ENCODE data around the gene C12orf75.
"Not testable (repeated sequence)": the region's sequence is repeated elsewhere in the genome, so short reads cannot be mapped to it uniquely, and the experiment has no call there.

The C12orf75 gene

DNA sequence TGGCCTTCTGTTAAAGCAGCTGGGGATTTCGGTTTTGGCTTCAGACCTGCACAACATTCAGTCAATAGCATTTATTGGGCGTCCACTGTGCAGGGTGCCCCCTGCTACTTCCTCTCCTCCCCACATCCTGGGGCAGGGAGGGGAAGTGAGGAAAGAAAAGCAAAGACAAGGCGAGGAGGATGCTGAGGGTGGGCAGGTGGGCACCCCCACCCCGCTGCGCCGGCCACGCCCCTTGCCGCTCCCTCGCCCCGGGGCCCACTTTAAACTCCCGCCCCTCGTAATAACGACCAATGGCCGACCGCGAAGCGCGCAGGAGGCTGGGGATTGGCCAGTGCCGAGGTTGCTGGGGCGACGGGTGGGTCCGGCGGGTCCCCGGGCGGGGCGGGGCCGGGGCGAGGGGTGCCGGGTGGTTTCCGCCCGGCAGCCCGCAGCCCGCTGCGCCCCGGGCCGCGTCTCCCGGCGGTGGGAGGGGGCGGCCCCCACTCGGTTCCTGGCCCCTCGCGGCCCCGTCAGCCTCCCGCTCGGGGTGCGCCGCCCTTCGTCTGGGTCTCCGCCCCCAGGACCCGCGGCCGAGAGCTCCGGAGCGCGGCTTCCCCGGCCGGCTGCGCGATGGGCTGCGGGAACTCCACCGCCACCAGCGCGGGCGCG, at the start of gene C12orf75:
Gene C12orf75 (plus strand): TSS at position 409 of the 648 bp plus-strand sequence. CDS start 201 bp downstream, at position 610.
- DNase-seq (ENCODE audit: low spot score), result peak; percentile 78

DNA sequence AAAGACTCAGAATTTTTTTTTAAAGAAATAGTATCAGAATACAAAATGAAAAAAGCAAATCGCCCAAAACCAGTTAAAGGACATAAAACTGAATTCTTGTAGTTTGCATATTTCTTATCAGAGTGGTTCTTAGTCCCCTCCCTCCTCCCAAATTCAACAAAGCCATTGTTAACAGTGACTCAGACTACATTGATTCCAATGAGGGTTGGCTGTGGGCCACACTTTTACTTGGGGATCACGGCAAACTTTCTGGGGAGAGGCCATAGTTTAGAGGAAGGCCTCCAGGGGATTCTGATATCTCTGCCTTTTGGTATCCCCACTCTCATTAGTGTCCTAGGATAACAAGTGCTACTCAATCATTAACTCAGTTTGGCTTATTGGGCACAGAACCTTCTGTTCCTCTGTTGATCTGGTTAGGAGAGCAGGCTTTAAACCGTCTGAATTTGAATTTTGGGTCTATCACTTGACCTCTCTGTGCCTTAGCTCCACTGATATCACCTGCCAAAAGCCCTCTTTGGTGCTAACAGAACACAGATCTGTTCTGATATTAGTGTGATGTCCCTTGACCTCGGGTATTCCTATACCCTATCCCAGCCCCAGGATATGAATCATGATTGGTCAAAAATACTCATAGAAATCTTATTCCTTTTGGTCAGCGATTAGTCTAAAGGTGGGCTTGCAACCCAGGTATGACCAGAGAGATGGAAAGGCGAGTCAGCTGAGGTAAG, 49.4 kb upstream of the C12orf75 start:
- DNase-seq (ENCODE audit: low spot score), result no peak

DNA sequence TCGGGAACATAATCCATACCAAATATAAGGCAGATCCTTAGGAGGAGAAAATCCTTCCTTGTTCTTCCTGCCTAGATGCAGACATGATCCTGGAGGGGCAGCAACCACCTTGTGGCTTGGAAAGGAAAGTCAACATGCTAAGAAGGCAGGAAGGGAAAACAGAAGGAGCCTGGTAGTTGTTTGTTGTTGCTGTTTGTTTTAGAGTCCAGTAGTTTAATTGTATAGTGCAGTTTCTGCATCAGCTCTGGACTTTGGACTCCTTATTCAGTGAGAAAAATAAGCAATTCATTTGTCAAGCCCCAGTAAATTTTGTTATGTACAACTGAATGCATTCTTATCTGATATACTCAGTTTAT, 48.8 kb upstream of the C12orf75 start:
- DNase-seq (ENCODE audit: low spot score), result no peak

DNA sequence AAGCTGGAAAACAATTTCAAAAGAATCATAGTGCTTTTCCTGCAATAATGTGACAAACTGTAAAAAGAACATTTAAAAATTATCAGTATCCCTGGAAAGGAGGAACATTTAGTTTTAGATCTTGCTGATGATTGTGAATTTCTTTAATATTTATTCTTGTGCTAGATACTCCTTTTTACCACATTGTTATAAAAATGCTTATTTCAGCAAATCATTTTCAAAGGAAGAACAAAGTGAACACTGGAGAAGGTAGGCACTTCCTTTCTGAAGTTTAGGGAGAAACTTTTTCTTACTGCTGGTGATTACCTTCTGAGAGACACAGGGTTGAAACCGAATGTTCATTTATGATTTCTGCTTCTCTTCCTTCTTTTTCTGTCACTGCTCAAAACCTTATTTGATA, 45.1 kb upstream of the C12orf75 start:
- DNase-seq (ENCODE audit: low spot score), result no peak

DNA sequence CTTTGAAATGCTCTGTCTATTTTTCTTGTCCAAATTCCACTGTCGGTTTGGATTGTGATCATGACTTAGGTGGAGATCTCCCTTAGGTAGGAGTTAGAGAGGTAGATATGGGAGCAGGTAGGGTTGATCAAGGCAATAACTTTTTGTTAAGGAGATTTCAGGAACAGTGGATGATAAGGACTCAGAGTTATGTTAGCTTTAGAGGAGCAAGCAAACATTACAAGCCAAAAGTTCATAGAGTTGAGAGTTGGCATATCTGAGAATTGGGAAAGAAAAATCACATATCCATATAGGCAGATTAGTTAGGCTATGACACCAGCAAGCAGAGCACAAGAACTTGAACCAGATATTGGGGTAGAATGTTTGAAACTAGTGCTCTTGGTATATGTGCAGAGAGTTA, 43.1 kb upstream of the C12orf75 start:
- no peak for DNase-seq (ENCODE audit: low spot score)

DNA sequence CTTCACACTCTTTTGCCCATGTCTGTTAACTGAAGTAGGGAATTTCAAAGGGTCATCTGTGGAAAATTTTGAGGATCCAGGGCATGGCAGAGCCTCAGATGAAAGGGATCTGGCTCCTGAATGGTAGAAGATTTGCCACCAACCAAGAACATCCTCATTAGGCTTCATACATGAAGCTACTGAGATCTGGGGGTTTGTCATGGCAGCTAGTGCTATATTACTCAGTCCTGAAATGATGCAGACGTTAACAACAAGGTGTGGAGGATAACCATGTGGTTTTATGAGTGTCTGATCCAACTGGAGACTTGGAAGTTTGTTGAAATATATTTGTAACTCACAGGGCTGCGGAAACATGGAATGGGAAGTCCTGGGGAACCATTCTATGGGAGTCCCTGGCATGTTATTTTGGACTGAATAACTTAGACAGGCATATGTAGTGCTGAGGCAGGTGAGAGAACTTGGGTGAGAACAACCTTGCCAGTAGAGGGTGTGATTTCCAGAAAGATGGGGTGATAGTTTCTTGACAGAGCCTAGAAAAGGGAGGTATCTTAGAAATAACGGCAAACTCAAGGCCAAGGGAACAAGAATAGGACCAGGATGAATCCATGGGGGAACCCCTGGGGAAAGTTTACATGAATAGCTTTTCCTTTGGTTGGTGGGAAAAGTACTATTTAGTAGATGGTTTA, 42.0 kb upstream of the C12orf75 start:
- DNase-seq (ENCODE audit: low spot score), result no peak

DNA sequence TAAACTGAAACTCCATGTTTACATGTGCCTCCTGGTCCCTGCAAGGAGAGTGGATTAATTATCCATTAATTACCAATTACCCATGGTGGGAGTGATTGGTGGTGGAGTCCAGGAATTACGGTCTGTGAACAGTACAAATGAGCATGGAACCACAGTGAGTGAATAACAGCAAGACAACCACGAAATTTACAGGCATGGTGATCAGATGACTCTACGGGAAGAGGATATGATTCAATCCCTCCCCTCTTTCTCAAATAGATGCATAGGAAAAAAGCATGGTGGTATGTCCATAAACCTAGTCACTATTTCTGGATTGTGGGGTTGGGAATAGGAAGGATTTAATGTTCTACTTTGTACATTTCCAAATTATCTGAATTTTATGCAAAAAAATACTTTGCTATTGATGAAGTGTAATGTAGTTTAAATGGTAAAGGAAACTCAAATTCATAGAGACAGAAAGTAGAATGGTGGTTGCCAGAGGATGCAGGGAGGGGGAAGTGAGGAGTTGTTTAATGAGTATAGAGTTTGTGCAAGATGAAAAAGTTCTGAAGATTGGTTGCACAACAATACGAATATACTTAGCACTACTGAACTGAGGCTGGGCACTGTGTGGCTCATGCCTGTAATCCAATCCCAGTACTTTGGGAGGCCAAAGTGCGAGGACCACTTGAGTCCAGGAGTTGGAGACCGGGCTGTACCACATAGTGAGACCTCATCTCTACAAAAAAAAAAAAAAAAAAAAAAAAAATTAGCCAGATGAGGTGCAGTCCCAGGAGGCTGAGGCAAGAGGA, 41.2 kb upstream of the C12orf75 start:
- peak; percentile 60 for DNase-seq (ENCODE audit: low spot score)

DNA sequence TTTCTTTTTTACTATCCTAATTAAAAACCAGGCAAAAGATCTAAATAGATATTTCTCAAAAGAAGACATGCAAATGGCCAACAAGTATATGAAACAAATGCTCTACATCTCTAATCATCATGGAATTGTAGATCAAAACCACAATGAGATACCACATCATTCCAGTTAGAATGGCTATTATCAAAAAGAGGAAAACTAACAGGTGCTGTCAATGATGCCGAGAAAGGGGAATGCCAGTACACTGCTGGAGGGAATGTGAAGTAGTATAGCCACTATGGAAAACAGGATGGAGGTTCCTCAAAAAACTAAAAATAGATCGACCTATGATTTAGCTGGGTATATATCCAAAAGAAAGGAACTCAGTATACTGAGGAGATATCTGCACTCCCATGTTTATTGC, 39.0 kb upstream of the C12orf75 start:
- no peak for DNase-seq (ENCODE audit: low spot score)

DNA sequence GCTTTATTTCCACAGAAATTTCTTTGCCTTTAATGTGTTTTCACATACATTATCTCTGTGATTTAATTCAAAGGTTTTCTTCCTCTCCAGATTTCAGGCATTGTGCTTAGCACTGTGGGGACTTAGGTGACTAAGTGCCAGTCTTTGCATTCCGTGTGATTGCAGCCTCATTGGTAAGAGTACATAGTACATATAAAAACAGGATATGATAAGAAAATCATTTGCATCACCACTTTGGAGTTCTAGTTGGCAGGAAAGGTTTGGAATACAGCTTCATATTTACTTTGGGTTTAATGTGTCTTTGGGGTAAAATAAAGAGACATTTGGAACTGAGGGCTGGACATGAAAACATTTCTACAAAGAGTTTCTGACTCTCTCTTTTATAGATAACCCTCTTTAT, 37.8 kb upstream of the C12orf75 start:
- peak; percentile 30 for DNase-seq (ENCODE audit: low spot score)

DNA sequence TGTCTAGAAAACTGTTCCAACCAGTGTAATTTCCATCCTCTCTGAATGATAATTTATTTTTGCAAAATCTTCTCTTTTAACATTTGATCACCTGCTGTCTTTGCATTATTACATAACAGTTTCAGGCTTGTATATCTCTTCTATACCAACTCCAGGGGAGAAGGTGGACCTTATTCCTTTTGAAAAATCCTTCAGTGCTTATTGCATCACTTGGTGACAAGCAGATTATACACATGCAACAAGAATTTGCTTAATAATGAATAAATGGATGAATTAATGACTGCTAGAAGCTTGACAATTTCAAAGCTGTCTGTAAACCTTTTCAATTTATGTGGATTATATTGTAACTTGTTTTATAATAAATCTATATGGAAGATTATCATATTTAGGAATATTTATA, 37.3 kb upstream of the C12orf75 start:
- no peak for DNase-seq (ENCODE audit: low spot score)

DNA sequence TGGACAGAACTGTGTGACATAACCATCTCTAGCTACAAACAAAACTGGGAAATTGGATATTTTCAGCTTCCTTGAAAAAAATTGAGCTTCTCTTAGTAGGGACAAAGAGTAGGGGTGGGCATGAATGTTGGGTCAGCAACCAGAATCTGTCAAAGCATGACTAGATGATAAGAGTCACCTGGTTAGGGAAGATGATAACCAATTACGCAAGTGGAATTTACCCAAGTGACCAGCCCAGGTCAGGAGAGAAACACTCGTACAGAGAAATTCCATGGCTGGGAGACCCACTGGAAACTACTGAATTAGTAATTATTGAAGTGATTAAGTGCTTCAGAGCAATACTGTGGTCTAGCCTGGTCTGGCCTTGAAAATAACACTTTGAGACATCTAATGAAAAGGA, 36.3 kb upstream of the C12orf75 start:
- no peak for DNase-seq (ENCODE audit: low spot score)

DNA sequence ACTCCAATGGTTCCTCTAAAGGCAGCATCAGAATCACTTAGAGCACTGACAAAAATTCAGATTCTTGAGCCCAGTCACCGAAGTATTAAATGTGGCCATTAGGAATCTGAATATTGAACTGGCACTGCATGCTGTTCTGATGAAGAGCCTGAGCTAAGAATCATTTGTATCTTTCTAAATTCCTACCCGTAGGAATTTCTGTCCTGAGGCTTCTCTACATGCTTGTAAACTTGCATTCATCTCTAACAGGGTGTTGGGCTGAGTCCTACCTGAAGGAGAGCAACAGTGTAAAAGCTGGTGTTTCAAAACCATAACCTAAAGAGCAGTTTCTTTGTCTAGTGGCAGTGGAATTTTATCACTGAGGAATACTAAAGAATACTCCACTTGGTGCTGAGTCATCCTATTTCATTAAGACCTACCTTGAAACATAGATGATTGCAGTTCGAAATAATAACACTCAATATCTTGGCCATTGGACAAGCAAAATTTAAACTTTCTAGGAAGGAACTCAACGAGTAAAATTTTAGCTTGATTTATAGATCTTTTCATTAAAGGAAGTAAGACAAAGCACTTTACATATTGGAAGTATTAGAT, 35.5 kb upstream of the C12orf75 start:
- no peak for DNase-seq (ENCODE audit: low spot score)

DNA sequence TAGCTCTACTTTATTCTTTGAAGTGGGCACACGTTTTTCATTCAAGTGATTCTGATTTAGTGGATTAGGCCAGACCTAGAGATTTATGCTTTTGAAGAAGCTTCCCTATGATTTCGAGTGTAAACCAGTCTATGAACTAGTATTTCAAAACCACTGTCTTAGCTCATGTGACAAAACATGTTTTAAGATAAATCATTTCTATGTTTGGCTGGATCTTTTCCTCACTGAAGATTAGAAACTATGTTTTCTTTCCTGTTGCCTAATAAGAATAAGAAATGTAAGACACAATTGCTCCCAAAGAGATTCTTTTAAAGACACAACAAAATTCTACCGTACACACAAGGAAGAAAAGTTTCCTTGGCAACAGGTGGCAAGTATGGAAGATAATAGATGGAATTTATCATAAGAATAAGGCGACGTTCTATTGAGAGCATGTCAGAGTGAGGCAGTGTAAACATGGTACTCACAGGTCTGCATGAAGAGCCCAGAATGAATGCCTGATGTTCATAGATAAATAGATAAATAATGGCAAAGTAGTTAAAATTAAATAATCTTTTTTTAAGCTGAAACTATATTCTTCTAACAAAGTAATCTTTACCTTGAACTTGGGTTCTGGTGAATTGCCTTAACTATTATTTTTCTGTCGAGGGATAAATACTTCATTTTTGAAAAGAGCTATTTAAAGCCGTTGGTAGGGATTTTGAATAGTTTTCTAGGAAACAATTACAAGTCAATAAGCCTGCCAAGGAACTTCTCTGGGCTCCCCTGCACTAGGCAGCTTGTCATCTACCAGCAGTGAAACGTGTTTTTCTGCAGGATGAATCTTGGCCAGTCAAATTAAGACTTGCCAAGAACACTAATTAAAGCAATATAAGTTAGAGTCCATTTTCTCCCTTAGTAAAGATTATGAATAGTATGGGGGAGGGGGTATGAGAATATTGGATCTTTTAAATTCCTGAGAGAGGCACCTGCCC, 34.1 kb upstream of the C12orf75 start:
- no peak for DNase-seq (ENCODE audit: low spot score)

DNA sequence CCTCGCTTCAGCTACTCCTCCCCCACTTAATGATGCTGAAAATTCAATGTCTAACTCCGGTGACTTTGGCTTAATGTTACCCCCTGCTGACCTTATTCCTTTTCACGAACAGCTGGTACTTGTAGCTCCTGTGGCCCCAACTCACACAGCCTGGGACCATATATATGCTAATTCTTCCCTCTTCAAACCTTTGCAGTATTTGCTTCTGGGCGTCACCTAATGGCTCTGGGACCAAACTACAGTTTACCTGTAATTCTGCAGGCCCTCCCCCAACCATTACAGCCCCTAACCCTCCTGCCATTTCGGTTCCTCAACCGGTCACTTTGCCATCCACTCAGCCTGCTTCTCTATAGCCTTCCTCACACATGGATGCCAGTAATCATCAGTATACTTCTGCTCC, 29.6 kb upstream of the C12orf75 start:
- no peak for DNase-seq (ENCODE audit: low spot score)

DNA sequence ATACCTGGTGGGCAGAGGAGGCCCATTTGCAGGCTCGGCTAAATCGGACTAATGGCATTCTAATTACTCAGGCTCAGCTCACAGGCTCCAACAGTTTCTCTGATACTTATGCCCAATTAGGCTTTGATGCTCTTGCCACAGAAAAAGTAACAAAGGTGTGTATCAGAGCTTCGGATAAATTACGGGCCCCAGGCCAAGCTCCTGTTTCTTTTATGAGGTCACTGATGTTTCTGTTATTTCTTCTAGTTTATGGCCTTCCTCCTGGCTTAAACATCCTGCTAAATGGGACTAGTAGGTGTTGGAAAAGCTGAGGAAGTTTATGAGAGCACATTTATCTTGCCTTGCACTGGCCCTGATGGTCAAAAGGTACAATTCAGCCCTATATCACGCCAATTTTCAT, 28.8 kb upstream of the C12orf75 start:
- no peak for DNase-seq (ENCODE audit: low spot score)

DNA sequence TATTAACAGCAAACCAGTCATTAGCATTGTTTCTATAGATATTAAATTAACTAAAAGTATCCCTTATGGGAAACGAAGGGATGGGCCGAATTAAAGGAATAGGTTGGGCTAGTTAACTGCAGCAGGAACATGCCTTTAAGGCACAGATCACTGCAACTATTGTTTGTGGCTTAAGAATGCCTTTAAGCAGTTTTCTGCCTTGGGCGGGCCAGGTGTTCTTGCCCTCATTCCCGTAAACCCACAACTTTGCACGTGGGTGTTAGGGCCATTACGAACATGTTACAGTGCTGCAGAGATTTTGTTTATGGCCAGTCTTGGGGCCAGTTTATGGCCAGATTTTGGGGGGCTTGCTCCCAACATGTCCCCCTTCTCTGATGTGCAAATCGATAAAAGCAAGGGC, 27.5 kb upstream of the C12orf75 start:
- DNase-seq (ENCODE audit: low spot score), result not testable (repeated sequence)

DNA sequence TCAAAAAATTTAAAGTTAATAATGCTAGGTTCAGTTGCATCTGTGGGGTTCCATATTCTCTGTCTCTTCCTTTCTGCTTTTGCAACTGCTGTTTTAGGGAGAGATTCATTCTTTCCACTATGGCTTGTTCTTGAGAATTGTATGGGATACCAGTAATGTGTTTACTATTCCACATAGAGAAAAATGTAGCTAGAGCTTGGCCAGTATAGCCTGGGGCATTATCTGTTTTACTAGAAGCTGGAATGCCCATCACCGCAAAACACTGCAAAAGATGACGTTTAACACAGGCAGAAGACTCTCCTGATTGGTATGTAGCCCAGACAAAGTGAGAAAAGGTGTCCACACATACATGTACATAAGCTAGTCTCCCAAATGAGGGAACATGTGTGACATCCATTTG, 25.9 kb upstream of the C12orf75 start:
- not testable (repeated sequence) for DNase-seq (ENCODE audit: low spot score)

DNA sequence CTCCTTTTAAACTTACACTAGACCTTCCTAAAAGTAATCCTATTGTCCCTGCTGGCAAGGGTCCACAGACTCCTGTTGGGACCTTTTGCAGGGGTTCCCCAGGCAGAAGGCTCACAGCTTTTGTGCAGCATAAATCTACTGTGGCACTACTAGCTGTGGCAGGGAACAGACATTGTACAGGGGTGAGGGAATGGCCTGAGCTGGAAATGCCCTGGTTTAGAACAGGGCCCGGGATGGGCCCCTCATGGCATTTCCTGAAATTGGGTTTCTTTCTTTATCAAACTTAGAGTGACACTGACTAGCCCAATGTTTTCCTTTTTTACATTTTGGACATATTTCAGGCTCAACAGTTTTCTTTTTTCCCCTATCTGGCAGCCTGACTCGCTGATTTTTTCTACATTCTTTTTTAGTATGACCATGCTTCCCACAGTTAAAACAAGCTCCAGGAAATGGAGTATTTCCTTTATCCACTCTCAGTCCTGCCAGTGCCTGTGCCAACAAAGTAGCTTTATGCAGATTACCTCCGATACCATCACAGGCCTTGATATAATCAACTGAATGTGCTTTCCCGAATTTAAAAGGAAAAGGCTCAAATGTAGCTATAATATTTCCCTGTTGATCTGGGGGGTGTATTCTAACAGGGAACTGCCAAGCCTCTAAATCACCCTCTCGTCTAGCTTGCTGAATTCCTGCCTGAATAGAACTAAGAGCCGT, 22.7 kb upstream of the C12orf75 start:
- DNase-seq (ENCODE audit: low spot score), result not testable (repeated sequence)

DNA sequence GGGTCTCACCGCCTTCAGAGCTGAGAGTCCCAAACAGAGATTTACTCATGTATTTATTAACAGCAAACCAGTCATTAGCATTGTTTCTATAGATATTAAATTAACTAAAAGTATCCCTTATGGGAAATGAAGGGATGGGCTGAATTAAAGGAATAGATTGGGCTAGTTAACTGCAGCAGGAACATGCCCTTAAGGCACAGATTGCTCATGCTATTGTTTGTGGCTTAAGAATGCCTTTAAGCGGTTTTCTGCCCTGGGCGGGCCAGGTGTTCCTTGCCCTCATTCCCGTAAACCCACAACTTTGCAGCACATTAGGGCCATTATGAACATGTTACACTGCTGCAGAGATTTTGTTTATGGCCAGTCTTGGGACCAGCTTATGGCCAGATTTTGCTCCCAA, 21.7 kb upstream of the C12orf75 start:
- DNase-seq (ENCODE audit: low spot score), result not testable (repeated sequence)

DNA sequence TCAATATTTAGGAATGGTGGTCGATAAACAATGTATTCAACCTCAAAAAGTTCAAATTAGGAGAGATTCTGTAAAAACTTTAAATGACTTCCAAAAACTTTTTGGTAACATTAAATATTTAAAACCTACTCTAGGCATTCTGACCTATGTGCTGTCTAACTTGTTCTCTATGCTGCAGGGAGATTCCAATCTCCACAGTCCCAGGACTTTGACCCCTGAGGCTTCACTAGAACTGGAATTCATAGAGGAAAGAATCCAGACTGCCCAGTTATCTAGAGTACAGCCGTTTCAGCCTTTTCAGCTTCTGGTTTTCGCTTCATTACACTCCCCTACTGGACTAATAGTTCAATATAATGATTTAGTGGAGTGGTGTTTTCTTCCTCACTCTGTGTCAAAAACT, 21.1 kb upstream of the C12orf75 start:
- not testable (repeated sequence) for DNase-seq (ENCODE audit: low spot score)

Measured in RKO (cell line).